GM12878 (cell line): ENCODE results near the gene BBOX1. TPM values are rescaled to one million over a fixed set of nuclear protein-coding genes. Genes with fewer than 3 reads are reported as not detected.

Experiments
- CEBPZ ChIP-seq: fragments of 150-350 bp; IDR thresholded peaks from 2 replicates; pipeline ENCODE4 v1.6.1; 2016; ENCODE audit warnings: low read depth, low read length
- HCFC1 ChIP-seq: fragments of 150-350 bp; IDR thresholded peaks from 2 replicates; pipeline ENCODE4 v1.6.1; 2014; ENCODE audit warnings: low read length
- IRF4 ChIP-seq: IDR thresholded peaks from 2 replicates; pipeline ENCODE4 v1.6.1; 2011; ENCODE audit warnings: low read depth, low read length
- JUNB ChIP-seq: IDR thresholded peaks from 2 replicates; pipeline ENCODE4 v1.6.1; 2016; ENCODE audit warnings: antibody characterized with exemption, mild to moderate bottlenecking
- MTA2 ChIP-seq: fragments of 450-650 bp; IDR thresholded peaks from 2 replicates; pipeline ENCODE4 v1.6.1; 2016; ENCODE audit warnings: low read depth, mild to moderate bottlenecking, moderate library complexity
- PRDM15 ChIP-seq: fragments of 450-650 bp; formaldehyde crosslinking; IDR thresholded peaks from 2 replicates; pipeline ENCODE4 v1.4.0; 2020; ENCODE audit warnings: mild to moderate bottlenecking, moderate library complexity
- RELA ChIP-seq: fragments of 450-650 bp; IDR thresholded peaks from 2 replicates; pipeline ENCODE4 v1.8.0; 2014; ENCODE audit warnings: borderline replicate concordance; ENCODE audit not compliant: partially characterized antibody
- REST ChIP-seq: IDR thresholded peaks from 2 replicates; pipeline ENCODE4 v1.6.1; 2012; ENCODE audit warnings: mild to moderate bottlenecking, low read depth, low read length
- SPI1 ChIP-seq: IDR thresholded peaks from 2 replicates; pipeline ENCODE4 v1.6.1; 2011; ENCODE audit warnings: low read depth, mild to moderate bottlenecking, low read length, moderate library complexity, borderline replicate concordance; ENCODE audit not compliant: insufficient read depth
- ZNF217 ChIP-seq: fragments of 450-650 bp; IDR thresholded peaks from 2 replicates; pipeline ENCODE4 v1.6.1; 2017; ENCODE audit warnings: antibody characterized with exemption, mild to moderate bottlenecking
- ZNF592 ChIP-seq: fragments of 450-650 bp; IDR thresholded peaks from 2 replicates; pipeline ENCODE4 v1.6.1; 2017; ENCODE audit warnings: mild to moderate bottlenecking, moderate library complexity
- ZSCAN29 ChIP-seq: fragments of 450-650 bp; IDR thresholded peaks from 2 replicates; pipeline ENCODE4 v1.6.1; 2017; ENCODE audit warnings: mild to moderate bottlenecking, moderate library complexity
- ZZZ3 ChIP-seq: IDR thresholded peaks from 2 replicates; pipeline ENCODE4 v1.6.1; 2011; ENCODE audit warnings: low read depth; ENCODE audit not compliant: control insufficient read depth, insufficient read length
- polyA plus RNA-seq, 11 experiments: library from polyadenylated mRNA; depleted of rRNA in 4 of 11; unstranded in 6 of 11; stranded (reverse) in 5 of 11; fragments of >200 nt; fragmentation: Nextera tagmentation in 4 of 11; fragmentation: Illumina TruSeq in 1 of 11; extraction: Ambion mirVana in 4 of 11; extraction: Trizol in 1 of 11; gene quantifications; 1 replicate in 1 of 11; 2 replicates in 10 of 11; pipeline versions ENCODE4 v1.2.1 to v1.2.3, GENCODE V29; 2011 to 2016; ENCODE audit warnings: inconsistent platforms in 2 of 11, missing spikeins in 2 of 11, low read depth in 1 of 11
- total RNA-seq, 4 experiments: library from RNA; depleted of rRNA in 3 of 4; stranded (reverse); fragments of >200 nt in 3 of 4; fragmentation: Illumina TruSeq in 1 of 4; extraction: Trizol in 1 of 4; gene quantifications; 2 replicates each; pipeline versions ENCODE4 v1.2.1 to v1.2.3, GENCODE V29; 2013 to 2021

BBOX1 gene
- total and polyA plus RNA-seq, 10 of the 15 experiments (the other 5 are each of a cell fraction or from before 2014, with no cell fraction given) = 3.5 TPM; not detected in 9

- TF ChIP-seq ZNF592 (no peak), RELA (no peak), REST (no peak), IRF4 (no peak), HCFC1 (no peak), PRDM15 (CRISPR knock-in tag) (no peak), CEBPZ (no peak), ZSCAN29 (no peak), JUNB (no peak), ZZZ3 (no peak), MTA2 (no peak), ZNF217 (no peak), SPI1 (no peak)
Observed at GRCh38 chr11:27011560-27012233, 28.9 kb upstream of the BBOX1 start (continued).
